A673 (cell line): ENCODE data around the gene ARHGAP4. TPM values are rescaled to one million over a fixed set of nuclear protein-coding genes. Genes with fewer than 3 reads are reported as not detected.

Source experiments
- BruUV-seq: library from RNA; stranded (reverse); fragments of 400-500 nt; replicated peaks from 2 replicates; lab custom pipeline; 2021; lab: Mats Ljungman, UMichigan
- CTCF ChIA-PET: fragments of 300-600 bp; sonication (Branson Sonifier 250); formaldehyde crosslinking; loops from one replicate; lab custom pipeline; 2022; ENCODE audit warnings: antibody characterized with exemption; lab: Charles Lee
- POLR2A ChIA-PET: fragments of 300-600 bp; sonication (Branson Sonifier 250); formaldehyde crosslinking; loops from one replicate; lab custom pipeline; 2022; ENCODE audit warnings: antibody characterized with exemption; ENCODE audit not compliant: low non-redundant PET; lab: Charles Lee
- DNase-seq: peaks from one replicate; pipeline ENCODE4 v3.0.0-alpha.2; 2015; ENCODE audit warnings: low spot score
- H3K27ac ChIP-seq: fragments of 200-600 bp; sonication (generic); 2 replicates; pipeline ENCODE4 v1.5.1; 2016; ENCODE audit warnings: mixed run types, low read depth, mild to moderate bottlenecking, mixed read lengths, antibody characterized with exemption, low read length; ENCODE audit not compliant: poor library complexity, severe bottlenecking
- H3K27me3 ChIP-seq: fragments of 200-600 bp; sonication (generic); replicated peaks from 2 replicates; pipeline ENCODE4 v1.6.1; 2017; ENCODE audit warnings: mixed run types, low read depth, mild to moderate bottlenecking, mixed read lengths, antibody characterized with exemption, low read length; ENCODE audit not compliant: insufficient read depth, poor library complexity
- H3K36me3 ChIP-seq: fragments of 200-600 bp; sonication (generic); 2 replicates; pipeline ENCODE4 v1.6.1; 2016; ENCODE audit warnings: mixed run types, mild to moderate bottlenecking, mixed read lengths, antibody characterized with exemption, low read length; ENCODE audit not compliant: insufficient read depth, poor library complexity, severe bottlenecking
- H3K4me1 ChIP-seq: fragments of 200-600 bp; sonication (generic); 2 replicates; pipeline ENCODE4 v1.6.1; 2017; ENCODE audit warnings: mixed run types, mild to moderate bottlenecking, mixed read lengths, antibody characterized with exemption, low read length; ENCODE audit not compliant: insufficient read depth, poor library complexity, severe bottlenecking
- H3K4me3 ChIP-seq: fragments of 200-600 bp; sonication (generic); 2 replicates; pipeline ENCODE4 v1.5.1; 2016; ENCODE audit warnings: low read depth, mixed run types, mild to moderate bottlenecking, mixed read lengths, low read length; ENCODE audit not compliant: poor library complexity, severe bottlenecking
- H3K9me3 ChIP-seq: fragments of 200-600 bp; sonication (generic); 2 replicates; pipeline ENCODE4 v1.6.1; 2016; ENCODE audit warnings: mixed run types, low read depth, mild to moderate bottlenecking, mixed read lengths, antibody characterized with exemption, low read length; ENCODE audit not compliant: poor library complexity, severe bottlenecking
- CTCF ChIP-seq: fragments of 300-800, 200-600 bp; sonication (generic); conservative IDR thresholded peaks from 2 replicates; pipeline ENCODE4 v1.5.1; 2017; ENCODE audit warnings: low read depth, mild to moderate bottlenecking, antibody characterized with exemption, low read length, moderate library complexity, mixed read lengths
- EZH2 ChIP-seq: fragments of 200-600 bp; sonication (generic); IDR thresholded peaks from 2 replicates; pipeline ENCODE4 v1.6.1; 2017; ENCODE audit warnings: borderline replicate concordance, low read depth, mild to moderate bottlenecking, mixed read lengths, antibody characterized with exemption, low read length; ENCODE audit not compliant: poor library complexity, severe bottlenecking
- intact Hi-C: fragments of 100-400 bp; cut with micrococcal nuclease; formaldehyde crosslinking; loops from one replicate; pipeline ENCODE4 v1.10.0; 2022; ENCODE audit not compliant: unreplicated experiment
- total RNA-seq: library from RNA; stranded (reverse); gene quantifications from 2 replicates; pipeline ENCODE4 v1.2.3, GENCODE V29; 2021

The ARHGAP4 gene
- total RNA-seq, 1 experiment from 2014 or later, result 43.0 TPM

GRCh38 chrX:153957224-153957623, 31.2 kb upstream of the ARHGAP4 start:
- no peak for DNase-seq
- H3K27me3 ChIP-seq, result no peaks in the 10 kb centered on the region
- ChIA-PET POLR2A (no interaction called here), CTCF (no interaction called here)
- no peak overlapping the region for H3K27ac ChIP-seq
- no peaks in the 10 kb centered on the region for H3K9me3 ChIP-seq
- intact Hi-C loops, result loop anchor here (10.0 kb wide), 1 partner anchor 402 kb away; no protein-coding TSS in a partner anchor
- H3K4me3 ChIP-seq, result no peak overlapping the region
- peaks cover 99% of the 10 kb centered on the region for H3K36me3 ChIP-seq
- no TSS peak for BruUV-seq
- TF ChIP-seq CTCF (no peak), EZH2 (no peak)
- peaks cover 5% of the 10 kb centered on the region for H3K4me1 ChIP-seq

GRCh38 chrX:153956044-153956907, 30.2 kb upstream of the ARHGAP4 start:
- no peaks in the 10 kb centered on the region for H3K9me3 ChIP-seq
- no TSS peak for BruUV-seq
- H3K4me1 ChIP-seq, result peaks cover 5% of the 10 kb centered on the region
- intact Hi-C loops, result loop anchor here (10.0 kb wide), 1 partner anchor 401 kb away; no protein-coding TSS in a partner anchor
- H3K27me3 ChIP-seq, result no peaks in the 10 kb centered on the region
- no peak for TF ChIP-seq CTCF
- no peak for TF ChIP-seq EZH2
- ChIA-PET CTCF (no interaction called here), POLR2A (no interaction called here)
- no peak for DNase-seq
- no peak overlapping the region for H3K4me3 ChIP-seq
- H3K27ac ChIP-seq, result no peak overlapping the region
- H3K36me3 ChIP-seq, result peaks cover 99% of the 10 kb centered on the region

- H3K36me3 ChIP-seq, result peaks cover 99% of the 10 kb centered on the region
- H3K27me3 ChIP-seq, result no peaks in the 10 kb centered on the region
- CTCF ChIA-PET, result no interaction called here
- POLR2A ChIA-PET, result no interaction called here
- intact Hi-C loops, result loop anchor here (10.0 kb wide), 1 partner anchor 400 kb away; no protein-coding TSS in a partner anchor
- peaks cover 5% of the 10 kb centered on the region for H3K4me1 ChIP-seq
- no TSS peak for BruUV-seq
- no peak overlapping the region for H3K4me3 ChIP-seq
- no peaks in the 10 kb centered on the region for H3K9me3 ChIP-seq
- DNase-seq, result no peak
- H3K27ac ChIP-seq, result no peak overlapping the region
- TF ChIP-seq EZH2 (no peak), CTCF (no peak)
Measured at GRCh38 chrX:153955228-153955732, 29.2 kb upstream of the ARHGAP4 start.
